Measurements from ENCODE around the gene CHSY1. TPM values are rescaled to one million over a fixed set of nuclear protein-coding genes. Genes with fewer than 3 reads are reported as not detected.

CHSY1 gene
- total RNA-seq, 4 donors from 2014 or later: 19.2 to 36.8 (median 28.1) TPM

- TF ChIP-seq, protein P1, sequence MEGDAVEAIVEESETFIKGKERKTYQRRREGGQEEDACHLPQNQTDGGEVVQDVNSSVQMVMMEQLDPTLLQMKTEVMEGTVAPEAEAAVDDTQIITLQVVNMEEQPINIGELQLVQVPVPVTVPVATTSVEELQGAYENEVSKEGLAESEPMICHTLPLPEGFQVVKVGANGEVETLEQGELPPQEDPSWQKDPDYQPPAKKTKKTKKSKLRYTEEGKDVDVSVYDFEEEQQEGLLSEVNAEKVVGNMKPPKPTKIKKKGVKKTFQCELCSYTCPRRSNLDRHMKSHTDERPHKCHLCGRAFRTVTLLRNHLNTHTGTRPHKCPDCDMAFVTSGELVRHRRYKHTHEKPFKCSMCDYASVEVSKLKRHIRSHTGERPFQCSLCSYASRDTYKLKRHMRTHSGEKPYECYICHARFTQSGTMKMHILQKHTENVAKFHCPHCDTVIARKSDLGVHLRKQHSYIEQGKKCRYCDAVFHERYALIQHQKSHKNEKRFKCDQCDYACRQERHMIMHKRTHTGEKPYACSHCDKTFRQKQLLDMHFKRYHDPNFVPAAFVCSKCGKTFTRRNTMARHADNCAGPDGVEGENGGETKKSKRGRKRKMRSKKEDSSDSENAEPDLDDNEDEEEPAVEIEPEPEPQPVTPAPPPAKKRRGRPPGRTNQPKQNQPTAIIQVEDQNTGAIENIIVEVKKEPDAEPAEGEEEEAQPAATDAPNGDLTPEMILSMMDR (IDR thresholded peaks at IDR 0.05; ENCODE audit: low read depth): no peak
Observed at GRCh38 chr15:101143321-101143720, 108.5 kb downstream of the CHSY1 start.

DNA sequence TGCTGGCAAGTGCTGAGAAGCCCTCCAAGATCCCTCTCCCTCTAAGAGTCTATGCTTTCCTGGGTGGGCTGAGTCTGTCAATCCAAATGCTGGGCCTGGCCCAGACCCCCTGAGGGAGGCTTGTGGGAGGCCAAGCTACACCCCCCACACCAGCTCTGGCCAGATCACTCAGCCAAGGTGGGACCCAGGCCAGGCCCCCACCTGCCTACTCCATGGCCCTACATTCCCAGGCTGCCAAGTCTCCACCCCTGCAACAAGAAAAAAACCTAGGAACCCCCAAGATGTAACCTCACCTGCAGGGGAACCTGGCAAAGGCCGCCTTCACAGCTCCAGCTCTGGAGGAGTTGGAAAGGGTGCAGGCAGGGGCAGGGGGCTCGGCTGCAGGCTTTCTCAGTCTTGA is 109.1 kb downstream of the CHSY1 start:
- TF ChIP-seq, protein P1 (IDR thresholded peaks at IDR 0.05; ENCODE audit: low read depth): no peak

DNA sequence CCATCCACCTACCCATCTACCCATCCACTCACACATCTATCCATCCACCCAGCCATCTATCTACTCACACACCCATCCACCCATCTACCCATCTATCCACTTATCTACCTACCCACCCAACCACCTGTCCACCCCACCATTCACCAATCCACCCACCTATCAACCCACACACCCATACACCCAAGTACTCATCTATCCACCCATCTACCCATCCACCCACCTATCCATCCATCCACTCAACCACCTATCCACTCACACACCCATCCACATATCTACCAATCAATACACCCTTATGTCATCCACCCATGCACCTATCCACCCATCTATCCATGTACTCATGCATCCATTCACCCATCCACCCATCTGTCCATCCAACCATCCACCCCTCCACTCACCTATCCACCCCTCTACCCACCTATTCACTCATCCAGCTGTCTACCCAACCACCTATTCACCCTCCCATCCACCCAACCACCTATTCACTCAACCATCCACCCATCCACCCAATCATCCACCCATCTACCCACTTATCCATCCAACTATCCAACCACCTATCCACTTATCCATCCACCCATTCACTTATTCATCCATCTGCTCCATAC is 109.8 kb downstream of the CHSY1 start:
- TF ChIP-seq, protein P1 (IDR thresholded peaks at IDR 0.05; ENCODE audit: low read depth): no peak

DNA sequence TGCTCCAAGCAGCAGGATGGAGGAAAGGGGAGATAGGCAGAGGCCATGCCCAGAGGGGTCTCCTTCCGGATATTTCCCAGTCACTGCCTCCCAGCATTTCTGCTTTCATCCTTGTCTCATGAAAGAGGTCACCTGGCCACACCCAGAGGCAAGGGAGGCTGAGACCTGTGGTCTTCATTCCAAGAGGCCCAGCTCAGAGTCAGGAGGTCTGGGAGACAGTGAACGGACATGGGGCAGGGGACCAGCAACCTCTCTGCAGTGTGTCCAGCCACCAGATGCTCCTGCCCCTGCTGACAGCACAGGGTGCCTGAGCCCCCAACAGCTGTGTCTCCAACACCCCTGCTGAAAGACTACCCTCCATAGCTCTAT is 111.2 kb downstream of the CHSY1 start:
- TF ChIP-seq, protein P1 (IDR thresholded peaks at IDR 0.05; ENCODE audit: low read depth): no peak

DNA sequence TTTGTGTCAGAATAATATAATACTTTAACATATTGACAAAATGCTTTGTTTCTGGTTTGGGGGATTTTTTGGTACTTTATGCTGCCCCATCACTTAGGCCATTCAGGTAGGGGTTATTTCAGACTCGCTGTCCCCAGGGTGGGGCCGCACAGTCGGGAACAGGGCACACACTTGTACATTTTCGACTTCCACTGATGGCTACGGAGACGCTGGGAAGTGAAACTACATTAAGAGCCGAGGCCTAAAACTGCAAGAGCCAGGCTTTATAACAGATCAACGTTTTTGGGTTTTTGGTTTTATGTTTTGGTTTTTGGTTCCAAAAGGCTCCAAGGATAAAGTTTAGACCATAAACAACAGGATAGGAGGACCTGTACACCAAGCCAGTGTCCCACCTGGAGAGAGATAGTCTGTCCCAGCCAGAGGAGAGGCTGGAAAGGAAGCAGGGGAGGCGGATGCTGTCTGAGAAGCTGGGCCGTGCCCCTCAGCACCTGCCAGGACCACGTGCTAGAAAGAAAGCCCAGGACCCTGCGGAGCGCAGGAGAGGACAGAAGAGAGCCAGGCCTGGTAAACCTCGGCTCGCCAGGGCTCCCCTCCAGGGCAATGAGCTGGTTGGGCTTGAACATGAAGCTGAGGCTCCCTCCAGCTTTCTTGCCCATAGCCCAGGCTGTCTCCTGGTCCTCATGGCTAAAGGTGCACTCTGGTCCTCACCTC is 111.7 kb downstream of the CHSY1 start:
- TF ChIP-seq, protein P1 (IDR thresholded peaks at IDR 0.05; ENCODE audit: low read depth): no peak

DNA sequence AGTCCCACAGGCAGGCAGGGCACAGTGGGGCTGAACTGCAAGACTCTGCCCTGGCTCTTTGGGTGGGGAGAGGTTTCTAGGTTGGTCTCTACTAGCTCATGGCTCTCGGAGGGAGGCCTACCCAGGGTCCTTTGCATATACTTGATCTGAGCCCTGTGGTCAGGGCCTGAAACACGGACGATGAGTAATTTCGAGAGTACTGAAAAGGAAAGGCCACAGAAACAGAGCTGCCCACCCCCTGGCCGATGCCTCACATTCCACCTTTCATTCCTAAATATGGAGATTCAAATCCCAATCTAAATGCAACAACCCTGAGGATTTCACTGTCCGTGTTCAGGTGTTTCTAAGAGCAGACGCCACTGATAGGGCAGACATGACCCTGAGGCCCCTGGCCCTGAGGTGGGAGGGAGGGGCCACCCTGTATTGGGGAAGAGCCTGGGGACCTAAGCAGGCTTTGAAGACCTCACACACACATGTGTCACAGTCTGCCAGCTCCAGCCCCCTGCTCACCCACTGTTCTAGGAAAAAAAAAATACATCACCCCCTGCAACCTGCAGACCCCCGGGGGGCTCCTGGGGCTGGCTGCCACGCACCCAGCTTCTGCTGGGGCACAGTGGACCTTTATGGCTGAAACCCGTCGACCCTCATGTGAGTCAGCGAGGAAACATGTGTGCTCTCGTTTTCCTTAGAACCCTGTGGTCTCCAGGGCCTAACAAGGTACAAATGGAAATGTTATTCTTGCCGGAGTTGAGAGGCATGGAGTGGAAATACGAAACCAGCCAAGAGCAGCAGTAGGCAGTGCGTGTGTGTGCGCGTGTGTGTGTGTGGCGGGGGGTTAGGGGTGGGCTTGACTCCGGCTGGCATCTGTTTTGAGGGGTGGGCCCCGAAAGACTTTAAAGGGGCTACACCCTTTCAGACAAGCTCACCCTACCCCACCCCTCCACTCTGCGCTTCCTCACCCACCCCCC is 112.7 kb downstream of the CHSY1 start:
- TF ChIP-seq, protein P1 (IDR thresholded peaks at IDR 0.05; ENCODE audit: low read depth): no peak
